Measurements from ENCODE around the gene MMAB. TPM values are rescaled to one million over a fixed set of nuclear protein-coding genes. Genes with fewer than 3 reads are reported as not detected.

Gene MMAB
- total and polyA plus RNA-seq, 2 donors (not counting 3 experiments of a cell fraction or from before 2014, with no cell fraction given) = 39.1 to 46.0 TPM

DNA sequence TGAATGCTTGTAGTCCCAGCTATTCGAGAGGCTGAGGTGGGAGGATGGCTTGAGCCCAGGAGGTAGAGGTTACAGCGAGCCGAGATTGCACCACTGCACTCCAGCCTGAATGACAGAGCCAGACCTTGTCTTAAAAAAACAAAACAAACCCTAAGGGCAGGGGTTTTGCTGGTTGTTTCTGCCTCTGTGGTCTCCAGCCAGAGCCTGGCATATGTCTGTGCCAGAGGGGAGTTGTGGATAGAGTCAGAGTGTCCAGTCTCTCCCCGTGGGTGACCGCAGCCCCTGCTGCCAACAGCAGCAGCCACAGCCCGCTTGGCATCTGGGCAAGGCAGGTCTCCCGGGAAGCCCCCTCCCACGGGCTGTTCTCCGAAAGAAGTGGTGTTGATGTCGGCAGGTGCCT is 37.9 kb upstream of the MMAB start:
- dilution Hi-C loops (cut with MboI; ENCODE audit: extremely low pct_ligation_motif_present, low sequenced_read_pairs) (no loop called here), intact Hi-C loops (cut with micrococcal nuclease) (no loop called here)
- POLR2A ChIA-PET = no interaction called here
- Histone ChIP-seq H3K9ac (replicated peaks; ENCODE audit: extremely low read depth, insufficient read depth, low read length) (no peak overlapping the region), H3K9me3 (replicated peaks; ENCODE audit: control insufficient read depth, insufficient read depth, low read length) (no peaks in the 10 kb centered on the region), H3K4me1 (ENCODE audit: control insufficient read depth, extremely low read depth, insufficient read depth, low read length) (no peaks in the 10 kb centered on the region), H3K9me1 (replicated peaks; ENCODE audit: control insufficient read depth, extremely low read depth, insufficient read depth, low read length) (no peaks in the 10 kb centered on the region), H3K27me3 (ENCODE audit: control insufficient read depth in 2 of 2, insufficient read depth in 2 of 2, low read length in 2 of 2) (peaks cover 7 to 12% of the 10 kb centered on the region in 2 experiments), H3K36me3 (ENCODE audit: control insufficient read depth in 2 of 2, extremely low read depth in 1 of 2, insufficient read depth in 2 of 2, low read length in 2 of 2) (no peaks in the 10 kb centered on the region), H4K20me1 (replicated peaks; ENCODE audit: control insufficient read depth, extremely low read depth, insufficient read depth, low read length) (no peaks in the 10 kb centered on the region), H3K27ac (ENCODE audit: insufficient read depth, low read depth, low read length) (no peak overlapping the region), H2AFZ (ENCODE audit: low read depth, low read length) (no peak overlapping the region), H3K4me2 (ENCODE audit: insufficient read depth, low read length) (no peak overlapping the region), H3K4me3 (replicated peaks in 1 of 3; ENCODE audit: insufficient read depth in 1 of 3, low read depth in 1 of 3, low read length in 3 of 3) (no peak overlapping the region), H3K79me2 (ENCODE audit: control insufficient read depth, insufficient read depth, low read length) (no peaks in the 10 kb centered on the region)
- no TSS peak for BruUV-seq (replicated peaks)
- TF ChIP-seq JUN (IDR thresholded peaks at IDR 0.05; ENCODE audit: borderline replicate concordance, insufficient read depth, insufficient read length, low read depth) (no peak), CTCF (IDR thresholded peaks at IDR 0.05; ENCODE audit: extremely low read depth in 1 of 2, insufficient read depth in 1 of 2, low read depth in 1 of 2, low read length in 2 of 2) (no peak), MYC (IDR thresholded peaks at IDR 0.05; ENCODE audit: low read depth, low read length) (no peak), POLR2A (IDR thresholded peaks at IDR 0.05; ENCODE audit: low read depth, low read length) (no peak), FOS (IDR thresholded peaks at IDR 0.05; ENCODE audit: borderline replicate concordance, insufficient read depth, low read length) (no peak), EZH2 (IDR thresholded peaks at IDR 0.05; ENCODE audit: borderline replicate concordance, low read depth, low read length, severe bottlenecking) (no peak), GATA2 (IDR thresholded peaks at IDR 0.05; ENCODE audit: insufficient read depth, insufficient read length, low read depth, low read length) (no peak), POLR2AphosphoS5 (IDR thresholded peaks at IDR 0.05; ENCODE audit: insufficient read depth, low read depth, low read length) (no peak)
- TF ChIP-seq, protein P1, sequence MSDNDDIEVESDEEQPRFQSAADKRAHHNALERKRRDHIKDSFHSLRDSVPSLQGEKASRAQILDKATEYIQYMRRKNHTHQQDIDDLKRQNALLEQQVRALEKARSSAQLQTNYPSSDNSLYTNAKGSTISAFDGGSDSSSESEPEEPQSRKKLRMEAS (IDR thresholded peaks at IDR 0.05; ENCODE audit: insufficient read depth, insufficient read length) = no peak
- DNase-seq (ENCODE audit: low read depth, low spot score) (no peak), FAIRE-seq (no peak)
- CTCF ChIA-PET = interaction anchor here (1.2 to 1.7 kb wide), 2 partner anchors 14 to 92 kb away, joined by 4 to 10 read pairs; no protein-coding TSS in a partner anchor

All from endothelial cell of umbilical vein (primary cell).